Measurements from ENCODE around the gene MPDZ.

MPDZ gene

GRCh38 chr9:13279284-13280141 lies at the start of gene MPDZ:
Gene MPDZ, minus strand, starts transcription at chr9:13279692. Its CDS starts 29,377 bp downstream, at chr9:13250315.
- no peak for DNase-seq

- DNase-seq, result no peak
Observed at GRCh38 chr9:13324988-13325387, 45.5 kb upstream of the MPDZ start.

GRCh38 chr9:13322828-13323550 lies 43.5 kb upstream of the MPDZ start:
- no peak for DNase-seq

GRCh38 chr9:13318027-13318426 lies 38.5 kb upstream of the MPDZ start:
- DNase-seq, result no peak

DNA sequence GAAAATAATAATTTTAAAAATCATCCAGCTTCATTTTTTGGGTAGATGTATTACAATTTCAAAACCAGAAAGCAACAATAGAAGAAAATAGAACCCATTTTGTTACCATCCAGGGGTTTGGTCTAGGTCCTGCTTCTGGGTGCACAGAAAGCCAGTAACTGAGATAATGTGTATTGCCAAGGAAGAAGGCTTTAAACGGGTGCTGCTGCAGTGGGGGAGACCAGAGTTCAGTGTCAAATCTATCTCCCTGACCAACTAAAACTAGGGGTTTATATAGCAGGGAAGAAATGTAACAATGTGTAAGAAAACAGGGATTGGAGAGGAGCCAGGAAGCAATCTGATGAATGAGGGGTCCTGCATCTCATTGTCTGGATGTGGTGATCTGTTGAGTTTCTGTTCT lies 17.5 kb upstream of the MPDZ start:
- DNase-seq, result no peak

GRCh38 chr9:13295556-13295955 lies 16.1 kb upstream of the MPDZ start:
- no peak for DNase-seq

DNA sequence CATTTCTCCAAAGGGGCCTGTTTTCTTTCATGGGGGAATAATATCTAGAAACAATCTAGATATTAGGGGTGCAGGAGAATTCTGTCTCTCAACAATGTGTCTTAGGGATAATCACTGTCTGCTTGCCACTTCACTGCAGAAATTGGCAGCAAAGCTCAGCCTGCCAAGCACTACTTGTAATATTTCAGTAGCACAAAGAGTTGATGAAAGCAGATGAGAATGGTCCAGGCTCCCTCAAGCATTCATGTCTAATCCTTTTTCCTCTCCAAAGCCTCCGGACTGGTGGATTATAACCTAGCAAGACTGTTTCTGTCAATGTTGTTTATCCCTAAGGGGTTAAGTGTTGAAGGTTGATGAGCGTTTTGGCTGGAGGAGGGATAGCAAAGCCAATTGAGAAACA lies 13.3 kb upstream of the MPDZ start:
- DNase-seq, result no peak

- no peak for DNase-seq
Observed at GRCh38 chr9:13292158-13292557, 12.7 kb upstream of the MPDZ start.

GRCh38 chr9:13291718-13292117 lies 12.2 kb upstream of the MPDZ start:
- DNase-seq, result no peak

GRCh38 chr9:13284011-13284410 lies 4.5 kb upstream of the MPDZ start:
- DNase-seq, result no peak

- no peak for DNase-seq
Observed at GRCh38 chr9:13282998-13283397, 3.5 kb upstream of the MPDZ start.

DNA sequence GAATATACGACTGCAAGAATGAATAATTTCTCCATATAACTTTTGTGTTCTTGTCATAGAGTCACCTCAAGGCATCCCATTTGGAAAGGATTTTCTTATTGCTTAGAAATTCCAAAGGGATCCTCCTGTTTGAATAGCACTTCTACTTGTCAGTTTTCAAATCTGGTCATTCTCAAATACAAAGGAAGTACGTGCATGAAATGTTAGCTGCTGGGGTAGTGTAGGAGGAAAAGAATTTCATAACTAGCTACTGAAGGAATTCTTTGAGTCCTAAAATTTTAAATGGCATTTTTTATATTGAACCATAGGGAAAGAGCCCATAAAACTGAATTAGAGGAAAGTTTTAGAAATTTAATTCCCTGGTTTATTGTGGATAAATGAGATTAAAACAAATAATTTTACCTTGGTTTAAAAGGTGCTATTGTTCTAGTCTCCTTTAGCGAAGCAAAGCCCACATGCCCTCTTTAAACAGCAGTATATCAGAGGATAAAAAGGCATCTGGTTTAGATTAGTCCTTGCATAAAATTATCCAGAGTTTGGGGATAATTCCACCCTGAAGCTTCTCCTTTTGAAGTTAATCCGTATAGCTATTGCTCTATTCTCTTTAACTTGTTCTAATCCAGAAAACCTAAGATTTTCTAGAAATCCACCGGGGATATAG lies 2.0 kb upstream of the MPDZ start:
- no peak for DNase-seq

GRCh38 chr9:13278368-13279246 lies 885 bp downstream of the MPDZ start:
- DNase-seq, result no peak

GRCh38 chr9:13278023-13278367 lies 1.5 kb downstream of the MPDZ start:
- DNase-seq, result no peak

- no peak for DNase-seq
Observed at GRCh38 chr9:13274886-13275641, 4.4 kb downstream of the MPDZ start.

DNA sequence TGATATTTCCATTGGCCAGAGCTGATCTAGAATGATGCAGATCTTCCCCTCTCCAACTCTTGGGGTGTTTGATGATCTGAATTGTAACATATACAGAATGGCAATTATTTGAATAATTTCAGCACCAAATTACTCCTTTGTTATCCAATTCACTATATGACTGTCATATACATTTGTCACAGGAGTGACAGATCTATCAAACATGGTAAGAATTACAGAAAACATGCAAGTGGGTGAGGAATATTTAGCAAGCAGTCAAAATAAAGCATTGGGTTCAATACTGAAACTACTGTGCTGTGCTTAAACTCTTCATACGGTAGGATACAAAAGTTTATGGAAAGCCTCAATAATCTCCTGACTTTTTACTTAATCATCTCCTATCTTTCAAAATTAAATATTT lies 8.8 kb downstream of the MPDZ start:
- no peak for DNase-seq

GRCh38 chr9:13269589-13270452 lies 9.7 kb downstream of the MPDZ start:
- DNase-seq, result no peak

- no peak for DNase-seq
Observed at GRCh38 chr9:13268469-13268868, 11.0 kb downstream of the MPDZ start.

- DNase-seq, result no peak
Observed at GRCh38 chr9:13267743-13268142, 11.7 kb downstream of the MPDZ start.

DNA sequence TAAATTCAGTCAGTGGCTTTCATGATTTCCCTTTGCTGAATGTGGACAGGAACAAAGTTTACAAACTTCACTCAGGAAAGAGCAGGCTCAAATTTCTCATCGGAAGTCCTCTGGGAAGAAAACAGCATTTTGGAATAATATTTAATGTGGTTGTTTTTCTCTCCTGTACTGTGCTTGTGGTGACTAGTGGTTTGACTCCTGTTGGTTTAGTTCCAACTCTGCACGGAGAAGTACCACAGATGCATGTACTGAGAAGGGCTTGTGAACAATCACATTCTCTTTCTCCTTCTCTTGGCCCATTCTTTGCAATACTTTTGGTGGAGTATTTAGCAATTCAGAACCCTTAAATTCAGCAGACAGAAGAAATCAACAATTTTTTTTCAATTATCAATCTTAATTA lies 13.3 kb downstream of the MPDZ start:
- DNase-seq, result no peak

DNA sequence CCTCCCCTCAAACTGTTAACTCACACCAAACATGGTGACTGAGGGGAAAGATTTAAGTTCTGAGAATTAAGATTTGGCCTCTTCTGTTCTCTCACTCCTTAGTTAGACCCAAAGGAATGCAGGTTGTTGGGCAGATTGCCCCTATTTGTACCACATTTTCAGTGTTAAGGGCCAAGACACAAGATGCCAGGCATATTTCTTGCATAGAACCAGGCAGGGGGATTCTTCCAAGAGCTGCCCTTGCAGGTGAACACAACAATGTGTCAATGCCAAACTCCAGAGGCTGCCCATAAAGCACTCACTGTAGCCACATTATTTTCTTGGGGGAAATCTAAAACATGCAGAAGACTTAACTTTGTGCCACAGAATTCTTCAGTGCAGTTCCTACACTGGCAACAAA lies 14.7 kb downstream of the MPDZ start:
- DNase-seq, result no peak

Data from CD4-positive, alpha-beta T cell treated with Interleukin-10 for 1 hour (primary cell).